ENCODE data around the gene HADH. TPM values are rescaled to one million over a fixed set of nuclear protein-coding genes. Genes with fewer than 3 reads are reported as not detected.
A peak's percentile ranks its signal among the peaks of the same experiment; 100 is the strongest.
"Not testable (repeated sequence)": the region's sequence is repeated elsewhere in the genome, so short reads cannot be mapped to it uniquely, and the experiment has no call there.

Gene HADH
- 22.4 and 27.4 TPM in 2 replicates for total RNA-seq

DNA sequence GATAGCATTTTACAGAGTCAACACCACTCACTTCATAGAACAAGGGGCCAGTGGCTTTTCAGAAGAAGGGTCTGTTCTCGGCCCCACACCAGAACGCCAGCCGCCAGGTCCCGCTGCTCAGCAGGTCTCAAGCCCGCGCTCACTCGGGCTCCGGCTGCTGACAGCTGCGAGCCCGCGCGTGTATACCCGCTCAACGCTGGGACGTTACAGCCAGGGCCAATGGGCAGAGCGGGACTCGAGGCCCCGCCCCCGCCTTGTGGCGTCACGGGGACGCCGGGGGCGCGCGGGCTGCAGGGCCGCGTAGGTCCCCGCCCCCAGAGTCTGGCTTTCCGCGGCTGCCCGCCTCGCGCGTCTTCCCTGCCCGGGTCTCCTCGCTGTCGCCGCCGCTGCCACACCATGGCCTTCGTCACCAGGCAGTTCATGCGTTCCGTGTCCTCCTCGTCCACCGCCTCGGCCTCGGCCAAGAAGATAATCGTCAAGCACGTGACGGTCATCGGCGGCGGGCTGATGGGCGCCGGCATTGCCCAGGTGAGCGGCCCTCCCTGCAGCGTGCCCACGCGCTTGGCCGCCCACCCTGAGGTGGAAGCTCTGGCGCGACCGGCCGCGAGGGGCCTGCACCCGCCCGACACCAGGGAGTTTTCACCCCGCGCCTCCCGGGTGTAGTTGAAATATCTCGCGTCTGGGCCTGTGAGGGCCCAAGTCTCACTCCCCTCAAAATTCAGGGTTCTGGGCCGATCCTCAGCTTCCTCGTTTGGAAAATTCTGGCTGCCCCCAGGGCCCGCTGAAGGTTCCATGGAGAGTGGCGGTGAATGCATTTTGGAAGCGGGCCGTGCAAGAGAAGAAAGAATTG lies at the start of gene HADH:
TSS of gene HADH (plus strand) at position 353 of the 850 bp plus-strand sequence. CDS start at position 397, 44 bp downstream.
- H3K4me3 ChIP-seq (ENCODE audit: low read depth, low read length), result peak within 1 kb of the TSS; percentile 79
- DNase-seq (ENCODE audit: low read depth), result no peak
- TF ChIP-seq, protein P1, sequence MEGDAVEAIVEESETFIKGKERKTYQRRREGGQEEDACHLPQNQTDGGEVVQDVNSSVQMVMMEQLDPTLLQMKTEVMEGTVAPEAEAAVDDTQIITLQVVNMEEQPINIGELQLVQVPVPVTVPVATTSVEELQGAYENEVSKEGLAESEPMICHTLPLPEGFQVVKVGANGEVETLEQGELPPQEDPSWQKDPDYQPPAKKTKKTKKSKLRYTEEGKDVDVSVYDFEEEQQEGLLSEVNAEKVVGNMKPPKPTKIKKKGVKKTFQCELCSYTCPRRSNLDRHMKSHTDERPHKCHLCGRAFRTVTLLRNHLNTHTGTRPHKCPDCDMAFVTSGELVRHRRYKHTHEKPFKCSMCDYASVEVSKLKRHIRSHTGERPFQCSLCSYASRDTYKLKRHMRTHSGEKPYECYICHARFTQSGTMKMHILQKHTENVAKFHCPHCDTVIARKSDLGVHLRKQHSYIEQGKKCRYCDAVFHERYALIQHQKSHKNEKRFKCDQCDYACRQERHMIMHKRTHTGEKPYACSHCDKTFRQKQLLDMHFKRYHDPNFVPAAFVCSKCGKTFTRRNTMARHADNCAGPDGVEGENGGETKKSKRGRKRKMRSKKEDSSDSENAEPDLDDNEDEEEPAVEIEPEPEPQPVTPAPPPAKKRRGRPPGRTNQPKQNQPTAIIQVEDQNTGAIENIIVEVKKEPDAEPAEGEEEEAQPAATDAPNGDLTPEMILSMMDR (conservative IDR thresholded peaks at IDR 0.05; ENCODE audit: low read depth, low read length), result no peak

GRCh38 chr4:107945809-107946208 lies 43.9 kb upstream of the HADH start:
- no peak for DNase-seq (ENCODE audit: low read depth)
- H3K4me3 ChIP-seq (ENCODE audit: low read depth, low read length), result no peak overlapping the region
- TF ChIP-seq, protein P1 (conservative IDR thresholded peaks at IDR 0.05; ENCODE audit: low read depth, low read length), result no peak

DNA sequence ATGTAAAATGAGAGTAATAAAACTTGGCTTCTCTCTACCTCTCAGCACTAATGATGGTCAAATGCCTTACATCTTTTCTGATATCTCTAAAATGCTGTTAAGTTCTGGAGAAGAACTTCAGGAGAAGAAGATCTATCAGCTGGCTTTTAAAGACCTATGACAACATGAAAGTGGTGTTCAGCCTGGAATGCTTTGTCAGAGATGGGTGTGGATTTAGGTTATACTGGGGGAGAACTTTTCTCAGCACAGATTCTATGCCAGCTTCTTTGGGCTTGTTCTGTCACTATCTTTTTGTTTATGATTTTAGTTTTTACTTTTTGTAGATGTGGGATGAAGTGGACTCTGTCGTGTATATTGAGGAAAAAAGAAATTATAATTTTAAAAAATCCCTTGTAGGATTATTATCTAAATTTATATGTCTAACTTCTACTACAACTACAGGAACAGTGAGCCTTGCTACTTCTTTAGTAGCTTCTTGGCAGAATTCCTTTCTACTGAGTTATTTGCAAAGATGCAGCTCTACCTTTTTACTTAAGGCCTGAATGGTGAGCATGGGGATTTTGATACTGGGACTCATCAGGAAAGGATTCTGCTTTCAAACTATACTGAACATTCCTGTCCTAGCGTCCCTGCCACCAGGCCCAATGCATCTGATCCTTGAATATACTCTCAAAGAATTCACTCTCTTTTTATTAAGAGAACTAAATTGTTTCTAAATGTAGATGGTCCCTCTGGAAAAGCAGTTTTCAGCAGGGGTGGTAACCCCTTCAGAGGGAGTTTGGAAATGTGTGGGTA lies 38.7 kb upstream of the HADH start:
- no peak for DNase-seq (ENCODE audit: low read depth)
- TF ChIP-seq, protein P1 (conservative IDR thresholded peaks at IDR 0.05; ENCODE audit: low read depth, low read length), result no peak
- H3K4me3 ChIP-seq (ENCODE audit: low read depth, low read length), result no peak overlapping the region

DNA sequence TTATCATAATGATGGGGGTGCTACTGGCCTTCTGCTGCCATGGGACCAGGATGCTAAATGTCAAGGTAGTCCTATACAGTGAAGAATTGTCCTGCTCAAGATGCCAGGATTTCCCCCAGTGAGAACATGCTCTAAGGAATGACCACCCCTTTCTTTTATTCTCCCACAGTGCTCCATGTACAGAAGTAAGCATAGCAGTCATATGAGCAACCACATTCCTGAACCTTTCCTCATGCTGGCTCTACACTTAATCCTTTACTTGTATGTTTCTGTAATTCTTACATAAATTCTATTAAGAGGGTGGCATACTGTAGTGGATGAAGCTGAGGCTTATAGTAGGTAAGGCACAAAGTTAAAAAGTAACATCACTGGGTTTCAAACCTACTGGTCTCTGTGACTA lies 38.1 kb upstream of the HADH start:
- DNase-seq (ENCODE audit: low read depth), result peak; percentile 60
- TF ChIP-seq, protein P1 (conservative IDR thresholded peaks at IDR 0.05; ENCODE audit: low read depth, low read length), result no peak
- H3K4me3 ChIP-seq (ENCODE audit: low read depth, low read length), result no peak overlapping the region

DNA sequence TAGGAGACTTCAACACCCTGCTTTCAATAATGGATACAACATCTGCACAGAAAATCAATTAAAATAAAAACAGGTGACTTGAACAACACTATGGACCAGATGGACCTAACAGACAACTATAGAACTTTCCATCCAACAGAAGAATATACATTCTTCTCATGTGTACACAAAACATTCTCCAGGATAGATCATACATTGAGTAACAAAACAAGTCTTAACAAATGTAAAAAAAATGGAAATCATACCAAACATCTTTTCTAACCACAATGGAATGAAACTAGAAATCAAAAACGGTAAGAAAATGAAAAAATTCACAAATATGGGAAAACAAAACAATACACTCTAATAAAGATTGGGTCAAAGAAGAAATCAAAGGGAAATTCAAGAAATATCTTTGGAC lies 33.7 kb upstream of the HADH start:
- no peak for DNase-seq (ENCODE audit: low read depth)
- TF ChIP-seq, protein P1 (conservative IDR thresholded peaks at IDR 0.05; ENCODE audit: low read depth, low read length), result no peak
- no peak overlapping the region for H3K4me3 ChIP-seq (ENCODE audit: low read depth, low read length)

DNA sequence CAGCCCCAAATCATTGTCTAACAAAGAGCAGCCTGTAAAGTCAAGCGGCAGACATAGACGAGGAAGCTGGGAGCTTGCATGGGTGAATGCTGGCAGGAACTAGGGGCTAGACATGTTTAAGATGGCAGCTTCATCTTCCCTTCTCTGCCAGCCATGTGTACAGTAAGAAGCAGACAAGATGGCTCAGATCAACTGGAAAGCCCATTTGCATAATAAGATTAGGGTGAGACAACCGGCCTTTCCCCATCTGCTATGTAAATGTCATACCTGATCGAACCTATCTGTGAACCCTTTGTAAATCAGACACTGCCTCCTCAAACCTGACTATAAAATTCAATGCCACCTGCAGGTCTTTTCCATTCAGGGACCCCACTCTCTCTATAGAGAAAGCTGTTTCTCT lies 22.8 kb upstream of the HADH start:
- DNase-seq (ENCODE audit: low read depth), result no peak
- H3K4me3 ChIP-seq (ENCODE audit: low read depth, low read length), result no peak overlapping the region
- TF ChIP-seq, protein P1 (conservative IDR thresholded peaks at IDR 0.05; ENCODE audit: low read depth, low read length), result no peak

DNA sequence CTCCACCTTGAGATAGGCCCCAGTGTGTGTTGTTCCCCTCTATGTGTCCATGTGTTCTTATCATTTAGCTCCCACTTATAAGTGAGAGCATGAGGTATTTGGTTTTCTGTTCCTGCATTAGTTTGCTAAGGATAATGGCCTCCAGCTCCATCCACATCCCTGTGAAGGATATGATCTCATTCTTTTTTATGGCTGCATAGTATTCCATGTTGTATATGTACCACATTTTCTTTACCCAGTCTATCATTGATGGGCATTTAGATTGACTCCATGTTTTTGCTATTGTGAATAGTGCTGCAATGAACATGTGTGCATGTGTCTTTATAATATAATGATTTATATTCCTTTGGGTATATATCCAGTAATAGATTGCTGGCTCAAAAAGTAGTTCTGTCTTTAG lies 22.2 kb upstream of the HADH start:
- not testable (repeated sequence) for H3K4me3 ChIP-seq (ENCODE audit: low read depth, low read length); DNase-seq (ENCODE audit: low read depth)

- not testable (repeated sequence) for DNase-seq (ENCODE audit: low read depth); H3K4me3 ChIP-seq (ENCODE audit: low read depth, low read length)
These were observed 21.8 kb upstream of the HADH start for GRCh38 chr4:107967921-107968320.
